Measurements from ENCODE around the gene CROCC2.

Gene CROCC2

DNA sequence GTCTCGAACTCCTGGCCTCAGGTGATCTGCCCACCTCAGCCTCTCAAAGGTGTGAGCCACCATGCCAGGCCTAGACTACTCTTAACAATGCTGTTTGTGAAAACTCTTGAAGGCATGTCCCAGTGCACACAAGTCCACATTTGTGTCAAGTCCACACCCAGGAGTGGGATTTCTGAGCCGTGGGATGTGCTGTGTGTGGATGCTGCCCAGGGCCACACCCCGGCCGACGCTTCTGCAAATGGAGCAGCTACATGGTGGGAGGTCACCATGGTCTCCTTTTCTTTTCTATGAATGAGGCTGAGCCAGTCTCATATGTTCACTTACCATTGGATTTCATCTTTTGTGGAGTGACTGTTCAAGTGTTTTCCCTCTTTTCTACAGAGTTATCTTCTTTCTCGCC lies 108.1 kb downstream of the CROCC2 start:
- Histone ChIP-seq H3K36me3 (no peaks in the 10 kb centered on the region), H3K9me3 (replicated peaks in 1 of 11) (peaks cover 0 to 4% (median 0%) of the 10 kb centered on the region in 11 experiments; a peak in 2 of 22 replicates), H3K4me3 (no peak overlapping the region), H3K27ac (no peak overlapping the region), H3K4me1 (peaks cover 13 to 38% (median 31%) of the 10 kb centered on the region in 10 experiments; a peak in 18 of 20 replicates), H3K27me3 (peaks cover 0 to 21% (median 0%) of the 10 kb centered on the region in 11 experiments; a peak in 6 of 22 replicates), H3K4me2 (no peak overlapping the region), H4K20me1 (no peaks in the 10 kb centered on the region), H3K9ac (no peak overlapping the region)
- TF ChIP-seq Cebpa-rat (IDR thresholded peaks at IDR 0.05): no peak

DNA sequence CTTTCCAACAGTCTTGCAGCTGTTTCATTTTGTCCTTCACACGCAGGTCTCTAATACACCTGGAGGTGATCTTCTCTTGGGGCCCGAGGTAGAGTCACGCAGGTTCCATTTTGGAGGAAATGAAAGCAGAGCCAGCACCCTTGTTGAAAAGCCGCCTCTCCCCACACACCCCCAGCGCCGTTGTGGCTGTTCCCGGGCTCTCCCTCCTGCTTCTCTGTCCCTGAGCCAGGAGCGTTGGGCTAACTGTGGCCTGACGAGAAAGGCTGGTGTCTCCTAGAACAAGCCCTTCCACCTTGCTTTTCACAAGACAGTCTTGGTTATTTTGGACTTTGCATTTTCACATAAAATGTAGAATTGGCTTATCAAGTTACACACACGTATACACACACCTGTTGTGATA lies 108.6 kb downstream of the CROCC2 start:
- H3K27me3 ChIP-seq: peaks cover 0 to 21% (median 0%) of the 10 kb centered on the region in 11 experiments; a peak in 6 of 22 replicates
- no peak overlapping the region for H3K4me2 ChIP-seq
- H3K4me1 ChIP-seq: peaks cover 8 to 32% (median 26%) of the 10 kb centered on the region in 10 experiments; a peak in 18 of 20 replicates
- H4K20me1 ChIP-seq: no peaks in the 10 kb centered on the region
- no peak for TF ChIP-seq Cebpa-rat (IDR thresholded peaks at IDR 0.05)
- no peak overlapping the region for H3K4me3 ChIP-seq
- no peaks in the 10 kb centered on the region for H3K36me3 ChIP-seq
- peaks cover 0 to 7% (median 0%) of the 10 kb centered on the region in 11 experiments; a peak in 2 of 22 replicates for H3K9me3 ChIP-seq (replicated peaks in 1 of 11)
- H3K27ac ChIP-seq: no peak overlapping the region
- H3K9ac ChIP-seq: no peak overlapping the region

DNA sequence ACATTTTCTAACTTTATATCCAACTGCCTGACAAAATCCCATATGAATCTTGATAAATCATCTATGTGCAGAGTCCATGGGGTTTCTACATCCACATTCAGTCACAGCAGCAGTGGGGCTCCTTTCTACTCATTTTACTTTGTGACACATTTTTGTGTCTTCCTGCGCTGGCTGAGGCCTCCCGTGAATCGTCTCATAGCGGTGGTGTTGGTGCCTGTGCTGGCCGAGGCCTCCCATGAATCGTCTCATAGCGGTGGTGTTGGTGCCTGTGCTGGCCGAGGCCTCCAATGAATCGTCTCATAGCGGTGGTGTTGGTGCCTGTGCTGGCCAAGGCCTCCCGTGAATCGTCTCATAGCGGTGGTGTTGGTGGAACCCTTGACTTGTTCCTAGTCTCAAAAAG lies 109.3 kb downstream of the CROCC2 start:
- no peaks in the 10 kb centered on the region for H4K20me1 ChIP-seq
- H3K4me1 ChIP-seq: peaks cover 1 to 26% (median 19%) of the 10 kb centered on the region in 10 experiments; a peak in 18 of 20 replicates
- no peaks in the 10 kb centered on the region for H3K36me3 ChIP-seq
- peaks cover 0 to 13% (median 3%) of the 10 kb centered on the region in 11 experiments; a peak in 4 of 22 replicates for H3K9me3 ChIP-seq (replicated peaks in 1 of 11)
- H3K4me2 ChIP-seq: no peak overlapping the region
- no peak overlapping the region for H3K27ac ChIP-seq
- H3K27me3 ChIP-seq: peaks cover 0 to 16% (median 0%) of the 10 kb centered on the region in 11 experiments; a peak in 6 of 22 replicates
- no peak for TF ChIP-seq Cebpa-rat (IDR thresholded peaks at IDR 0.05)
- H3K9ac ChIP-seq: no peak overlapping the region
- H3K4me3 ChIP-seq: no peak overlapping the region

DNA sequence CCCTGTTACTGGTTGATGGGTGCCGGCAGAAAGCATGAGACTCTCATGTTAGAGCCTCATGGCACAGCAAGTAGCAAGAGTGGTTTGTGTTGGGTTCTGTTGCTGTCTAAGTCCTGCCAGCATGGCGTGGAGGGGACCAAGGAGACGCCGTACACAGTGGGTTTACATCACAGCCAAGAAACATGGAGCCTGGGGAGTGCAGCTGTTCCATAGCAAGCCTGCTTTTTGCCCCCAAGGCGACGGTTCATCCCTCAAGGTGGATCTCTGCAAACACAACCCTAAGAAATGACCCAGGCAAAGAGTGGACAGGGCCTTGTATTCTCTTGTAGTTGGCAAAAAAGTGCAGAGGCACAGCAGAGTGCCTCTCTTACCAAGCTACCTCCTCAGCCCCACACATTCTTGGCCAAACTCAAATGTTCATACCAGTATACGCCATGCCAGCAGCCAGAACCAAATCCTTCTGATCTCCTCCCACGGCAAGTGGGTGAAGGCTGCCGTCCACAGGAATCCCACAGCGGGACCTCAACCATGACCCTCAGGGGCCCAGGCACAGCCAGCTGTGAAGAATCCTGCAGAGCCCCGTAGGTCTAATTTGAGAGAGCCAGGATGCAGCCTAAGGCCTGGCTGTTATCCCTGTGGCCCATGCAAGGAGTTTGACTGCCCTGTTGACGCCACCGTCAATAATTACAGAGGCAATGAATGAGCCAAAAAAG lies 111.2 kb downstream of the CROCC2 start:
- H3K36me3 ChIP-seq: no peaks in the 10 kb centered on the region
- H3K9me3 ChIP-seq (replicated peaks in 1 of 11): peaks cover 4 to 22% (median 13%) of the 10 kb centered on the region in 11 experiments; a peak in 11 of 22 replicates
- H3K27ac ChIP-seq: no peak overlapping the region
- peaks cover 0 to 10% (median 0%) of the 10 kb centered on the region in 10 experiments; a peak in 6 of 20 replicates for H3K4me1 ChIP-seq
- H4K20me1 ChIP-seq: no peaks in the 10 kb centered on the region
- no peak overlapping the region for H3K4me2 ChIP-seq
- H3K4me3 ChIP-seq: no peak overlapping the region
- no peaks in the 10 kb centered on the region for H3K27me3 ChIP-seq
- no peak for TF ChIP-seq Cebpa-rat (IDR thresholded peaks at IDR 0.05)
- no peak overlapping the region for H3K9ac ChIP-seq

DNA sequence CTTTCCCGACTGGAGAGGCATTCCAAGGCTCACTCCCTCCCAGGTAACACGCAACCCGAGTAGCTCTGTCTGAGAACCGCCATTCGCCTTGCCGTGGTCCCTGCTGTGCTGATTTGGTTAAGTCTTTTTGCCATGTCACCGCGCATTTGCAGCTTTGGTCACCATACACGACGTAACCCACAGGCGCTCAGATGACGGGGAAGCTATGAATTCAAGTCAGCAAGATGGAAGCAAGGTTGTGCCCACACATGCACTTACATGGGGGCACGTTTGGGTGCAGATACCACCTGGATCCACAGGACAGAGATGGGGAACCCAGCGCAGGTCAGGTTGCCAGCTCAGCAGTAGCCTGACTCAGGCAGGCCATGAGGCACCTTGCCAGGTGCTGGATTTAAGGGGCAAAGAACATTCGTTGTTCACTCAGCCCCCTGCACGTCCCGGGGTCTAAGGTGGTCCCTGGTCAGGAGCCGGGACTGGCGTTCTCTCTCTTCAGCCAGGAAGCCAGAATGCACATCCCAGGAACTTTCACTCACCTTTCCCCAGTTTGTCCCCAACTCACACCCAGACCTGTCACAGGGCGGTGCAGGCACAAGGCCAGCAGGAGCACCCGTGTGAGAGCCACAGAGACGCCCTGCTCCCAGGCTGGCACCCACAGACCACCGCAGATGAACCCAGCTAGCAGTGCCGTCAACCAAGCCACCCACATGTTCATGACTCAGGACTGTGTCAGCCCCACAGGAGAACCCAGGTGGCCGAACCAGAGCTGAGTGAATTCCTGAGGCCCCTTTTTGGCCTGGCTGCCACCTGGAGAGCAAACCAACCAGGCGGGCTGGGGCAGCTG lies 112.1 kb downstream of the CROCC2 start:
- no peak for TF ChIP-seq Cebpa-rat (IDR thresholded peaks at IDR 0.05)
- no peaks in the 10 kb centered on the region for H4K20me1 ChIP-seq
- no peak overlapping the region for H3K4me3 ChIP-seq
- no peak overlapping the region for H3K27ac ChIP-seq
- H3K27me3 ChIP-seq: no peaks in the 10 kb centered on the region
- peaks cover 0 to 9% (median 0%) of the 10 kb centered on the region in 10 experiments; a peak in 1 of 20 replicates for H3K4me1 ChIP-seq
- no peak overlapping the region for H3K4me2 ChIP-seq
- H3K9ac ChIP-seq: no peak overlapping the region
- H3K36me3 ChIP-seq: no peaks in the 10 kb centered on the region
- H3K9me3 ChIP-seq (replicated peaks in 1 of 11): peaks cover 5 to 25% (median 13%) of the 10 kb centered on the region in 11 experiments; a peak in 11 of 22 replicates

DNA sequence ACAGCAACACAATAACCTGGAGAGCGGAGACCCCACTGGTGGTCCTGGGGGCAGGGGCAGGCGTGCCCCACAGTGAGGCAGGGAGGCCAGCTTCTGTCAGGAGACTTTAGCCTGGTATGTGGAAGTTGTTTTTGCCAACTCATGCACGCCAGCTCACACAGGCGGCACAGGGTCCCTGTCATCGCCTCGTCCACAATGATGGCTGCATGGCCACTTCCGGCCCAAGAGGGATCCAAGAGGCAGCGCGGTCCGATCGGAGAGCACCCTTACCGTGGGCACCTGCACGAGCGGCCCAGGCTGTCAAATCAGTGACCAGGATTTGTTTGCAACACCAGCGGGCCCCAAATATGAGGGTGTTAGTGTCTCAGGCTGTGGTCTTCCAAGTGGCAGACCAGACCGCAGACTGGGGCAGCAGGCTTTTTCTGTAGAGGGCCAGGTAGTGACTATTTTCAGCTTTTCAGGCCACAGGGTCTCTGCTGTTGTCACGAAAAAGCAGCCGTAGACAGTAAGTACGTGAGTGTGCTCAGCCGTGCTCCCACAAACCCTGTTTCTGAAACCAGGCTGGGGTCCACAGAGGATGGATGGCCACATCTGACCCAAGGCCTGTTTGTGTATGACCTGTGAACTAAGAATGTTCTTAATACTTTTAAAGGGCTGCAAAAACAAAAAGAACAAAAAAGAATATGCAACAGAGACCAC lies 113.5 kb downstream of the CROCC2 start:
- no peak for TF ChIP-seq Cebpa-rat (IDR thresholded peaks at IDR 0.05)

DNA sequence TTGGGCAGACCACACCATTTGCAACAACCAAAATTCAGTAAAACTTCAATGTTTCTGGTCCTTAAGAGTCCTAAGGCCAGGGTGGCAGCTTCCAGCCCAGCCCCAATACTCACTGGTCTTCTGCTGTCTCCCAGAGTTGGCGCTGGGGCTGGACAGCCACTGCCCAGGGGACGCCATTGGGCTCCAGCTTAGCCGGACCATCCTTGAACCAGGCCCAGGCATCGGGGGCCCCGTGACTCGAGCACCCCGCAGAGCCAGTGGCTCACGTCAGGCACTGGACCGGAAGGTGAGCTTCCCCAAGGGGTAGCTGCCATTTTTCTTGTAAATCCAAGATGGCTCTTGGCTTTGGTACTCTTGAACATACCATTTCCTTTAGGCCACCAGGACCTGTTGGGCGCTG lies 114.1 kb downstream of the CROCC2 start:
- no peak for TF ChIP-seq Cebpa-rat (IDR thresholded peaks at IDR 0.05)
- Histone ChIP-seq H3K4me3 (no peak overlapping the region), H4K20me1 (no peaks in the 10 kb centered on the region), H3K9me3 (replicated peaks in 1 of 11) (peaks cover 12 to 31% (median 19%) of the 10 kb centered on the region in 11 experiments; a peak in 21 of 22 replicates), H3K27ac (no peak overlapping the region), H3K4me1 (peaks cover 0 to 9% (median 0%) of the 10 kb centered on the region in 10 experiments; a peak in 1 of 20 replicates), H3K9ac (no peak overlapping the region), H3K36me3 (no peaks in the 10 kb centered on the region), H3K4me2 (no peak overlapping the region), H3K27me3 (no peaks in the 10 kb centered on the region)

More for the DNA sequence above, 113.5 kb downstream of the CROCC2 start:
- Histone ChIP-seq H3K27me3 (no peaks in the 10 kb centered on the region), H3K4me2 (no peak overlapping the region), H3K9me3 (replicated peaks in 1 of 11) (peaks cover 6 to 25% (median 13%) of the 10 kb centered on the region in 11 experiments; a peak in 13 of 22 replicates), H3K4me1 (peaks cover 0 to 9% (median 0%) of the 10 kb centered on the region in 10 experiments; a peak in 1 of 20 replicates), H3K27ac (no peak overlapping the region), H4K20me1 (no peaks in the 10 kb centered on the region), H3K4me3 (no peak overlapping the region), H3K9ac (no peak overlapping the region), H3K36me3 (no peaks in the 10 kb centered on the region)

DNA sequence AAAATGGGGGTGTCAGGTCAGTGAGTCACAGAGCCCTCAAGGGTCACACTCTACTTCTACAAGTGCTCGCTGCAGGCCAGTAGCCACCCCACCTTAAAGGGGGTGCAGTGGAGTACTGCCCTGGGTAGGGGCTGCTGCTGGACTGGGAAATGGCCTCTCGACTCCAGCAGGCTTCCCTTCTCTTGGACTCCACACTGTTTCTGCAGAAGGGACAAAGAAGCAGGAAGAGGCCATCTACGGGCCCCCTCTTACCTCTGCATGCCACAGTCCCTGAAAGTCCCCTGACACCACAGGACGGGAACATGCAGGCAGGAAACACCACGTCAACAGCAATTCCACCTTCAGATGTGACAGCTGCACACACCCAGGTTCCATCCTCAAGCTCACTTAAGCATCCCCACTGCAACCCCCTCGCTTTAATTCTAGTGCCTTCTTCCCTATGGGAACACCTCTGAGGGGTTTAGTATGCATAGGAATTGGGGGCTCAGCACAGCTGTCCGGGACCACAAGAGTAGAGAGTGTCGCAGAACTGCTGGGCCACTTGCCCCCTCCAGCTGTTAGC lies 114.6 kb downstream of the CROCC2 start:
- Histone ChIP-seq H3K9me3 (replicated peaks in 1 of 11) (peaks cover 17 to 36% (median 25%) of the 10 kb centered on the region in 11 experiments), H3K4me3 (no peak overlapping the region), H3K27me3 (no peaks in the 10 kb centered on the region), H3K4me1 (peaks cover 0 to 9% (median 0%) of the 10 kb centered on the region in 10 experiments; a peak in 1 of 20 replicates), H3K4me2 (no peak overlapping the region), H3K9ac (no peak overlapping the region), H4K20me1 (no peaks in the 10 kb centered on the region), H3K27ac (no peak overlapping the region), H3K36me3 (no peaks in the 10 kb centered on the region)
- TF ChIP-seq Cebpa-rat (IDR thresholded peaks at IDR 0.05): no peak
